SK-MEL-5 (cell line): ENCODE results near the gene HMGCS2. TPM values are rescaled to one million over a fixed set of nuclear protein-coding genes. Genes with fewer than 3 reads are reported as not detected.

ENCODE experiments used
- DNase-seq: peaks from one replicate; pipeline ENCODE4 v3.0.0-alpha.2; 2016; ENCODE audit warnings: low read depth, low spot score
- in situ Hi-C: cut with HindIII; loops from 2 replicates; pipeline ENCODE4 v1.10.0; 2016; ENCODE audit warnings: low sequenced_read_pairs, high pct_unique_total_duplicates, low pct_unique_long_range_greater_than_20kb
- polyA plus RNA-seq, 2 experiments: library from polyadenylated mRNA; depleted of rRNA; stranded (reverse); fragments of >200 nt; gene quantifications; 2 replicates each; pipeline ENCODE4 v1.2.3, GENCODE V29; 2015
- total RNA-seq: library from RNA; depleted of rRNA; stranded (reverse); fragments of >200 nt; shearing (Covaris generic); gene quantifications from 2 replicates; pipeline ENCODE4 v1.2.3, GENCODE V29; 2014; rRNA removed

The HMGCS2 gene
- total RNA-seq, result not detected in 2 replicates
- not detected in 2 replicates for polyA plus RNA-seq (2015; cell fraction: cytosol; rRNA removed)
- polyA plus RNA-seq (2015; cell fraction: nucleus; rRNA removed), result not detected in 2 replicates

- in situ Hi-C loops, result no loop called here
- no peak for DNase-seq
Measured at GRCh38 chr1:119768778-119769177, at the start of gene HMGCS2. Gene HMGCS2 (minus strand): TSS chr1:119768905. CDS start chr1:119768844, 61 bp downstream.

DNA sequence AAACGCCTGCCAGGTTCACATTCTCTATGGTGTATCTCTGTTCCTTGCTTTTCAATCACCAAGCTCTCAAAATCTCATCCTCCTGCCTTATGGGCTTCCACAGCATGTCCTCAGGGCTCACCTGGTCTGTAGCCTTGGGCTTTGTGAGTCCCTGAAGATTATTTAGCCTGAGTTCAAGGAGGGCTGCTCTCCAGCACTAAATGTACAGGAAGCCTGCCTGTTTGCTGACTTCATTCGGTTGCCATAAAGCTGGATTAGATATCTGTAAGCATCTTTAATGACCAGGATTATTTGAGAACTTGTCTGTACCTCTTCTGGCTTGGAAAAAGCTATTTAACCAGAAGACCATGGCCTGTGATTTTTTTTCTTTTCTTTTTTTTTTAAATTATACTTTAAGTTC lies 49.5 kb upstream of the HMGCS2 start:
- DNase-seq, result no peak
- in situ Hi-C loops, result no loop called here

DNA sequence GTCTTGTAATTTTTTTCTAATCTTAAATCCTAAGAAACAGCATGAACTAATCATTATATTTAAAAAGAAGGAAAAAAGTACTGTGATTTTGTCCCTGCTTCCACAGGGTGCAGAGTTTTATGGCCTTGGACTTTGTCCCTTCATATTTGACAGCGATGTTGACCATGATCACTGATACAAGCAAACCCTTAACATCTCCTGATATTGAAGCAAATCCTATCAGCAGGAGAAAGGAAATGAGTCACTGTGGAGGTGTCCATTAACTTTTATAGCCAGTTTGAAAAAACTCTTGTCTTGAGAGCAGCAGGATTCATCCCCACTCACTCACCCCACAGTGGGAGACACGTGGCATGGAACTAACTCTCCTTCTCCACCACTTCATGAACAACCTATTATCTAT lies 47.7 kb upstream of the HMGCS2 start:
- no peak for DNase-seq
- in situ Hi-C loops, result no loop called here

- in situ Hi-C loops, result no loop called here
- DNase-seq, result no peak
Measured at GRCh38 chr1:119815928-119816327, 47.2 kb upstream of the HMGCS2 start.

GRCh38 chr1:119815361-119815760 lies 46.7 kb upstream of the HMGCS2 start:
- in situ Hi-C loops, result no loop called here
- peak; percentile 22 for DNase-seq

DNA sequence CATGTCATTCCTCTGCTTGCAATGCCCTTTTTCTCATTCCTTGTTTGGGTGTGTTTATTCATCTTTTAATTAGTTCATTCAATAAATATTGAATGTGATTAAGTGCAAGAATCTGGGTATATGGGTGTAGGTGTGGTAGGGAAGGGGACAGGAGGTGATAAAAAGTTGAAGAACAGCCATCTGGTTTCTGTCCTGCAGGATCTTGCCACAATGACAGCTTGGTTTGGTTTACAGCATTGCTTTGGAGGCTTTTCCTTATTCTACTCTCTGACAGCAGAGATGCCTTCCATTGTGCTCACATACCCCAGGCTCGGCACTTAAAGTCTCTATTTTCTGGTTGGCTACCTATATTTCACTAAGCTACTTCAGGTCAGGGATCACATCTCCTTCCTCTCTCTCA lies 45.6 kb upstream of the HMGCS2 start:
- in situ Hi-C loops, result no loop called here
- DNase-seq, result no peak

DNA sequence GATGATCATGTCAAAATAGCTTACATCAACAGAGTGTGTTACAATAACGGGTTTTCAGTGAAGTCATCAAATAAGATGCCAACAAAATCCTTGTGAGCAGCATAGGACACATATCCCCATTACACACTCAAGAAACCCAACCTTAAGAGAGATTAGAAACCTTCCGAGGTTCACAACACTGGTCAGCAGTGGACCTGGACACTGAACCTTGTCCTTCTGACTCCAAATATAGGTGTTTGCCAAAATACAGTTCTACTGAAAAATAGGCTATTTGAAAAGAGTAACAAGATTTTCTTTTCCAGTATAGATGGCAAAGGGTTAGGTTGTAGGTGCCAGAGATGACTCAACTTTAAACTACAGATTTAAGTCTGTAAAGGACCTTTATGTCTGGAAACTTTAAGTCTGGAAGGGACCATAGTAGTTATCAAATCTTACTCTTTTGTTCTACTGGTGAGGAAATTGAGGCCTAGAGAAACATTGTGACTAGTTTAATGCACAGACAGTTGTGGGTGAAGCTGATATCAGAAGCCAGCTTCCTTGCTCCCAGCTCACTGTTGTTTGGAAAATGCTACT lies 43.4 kb upstream of the HMGCS2 start:
- in situ Hi-C loops, result no loop called here
- no peak for DNase-seq

DNA sequence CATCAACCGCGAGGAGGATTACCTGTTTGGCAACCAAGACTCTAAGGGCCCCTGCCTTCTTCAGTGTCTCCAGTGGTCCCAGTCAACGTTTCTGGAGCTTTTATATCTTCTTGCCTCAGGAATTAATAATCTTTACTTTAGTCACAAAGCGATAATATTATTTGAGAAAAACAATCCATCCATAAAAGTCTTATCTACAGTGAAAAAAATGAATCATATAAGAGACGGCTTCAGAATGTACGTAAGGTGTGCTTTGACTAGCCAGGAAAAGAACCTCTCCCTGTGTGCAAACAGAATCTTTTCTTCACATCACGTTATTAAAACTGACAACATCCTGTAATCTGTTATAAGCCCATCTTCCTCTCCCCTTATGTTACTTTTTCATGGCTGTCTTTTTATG lies 42.7 kb upstream of the HMGCS2 start, which contains the start of gene REG4:
Gene REG4 (minus strand): TSS at position 74 of the 400 bp plus-strand sequence. CDS start 2,691 bp downstream, outside the sequence.
- DNase-seq, result no peak
- in situ Hi-C loops, result no loop called here

- DNase-seq, result peak; percentile 80
- in situ Hi-C loops, result no loop called here
Measured at GRCh38 chr1:119808972-119809550, 40.4 kb upstream of the HMGCS2 start.

- no peak for DNase-seq
- in situ Hi-C loops, result no loop called here
Measured at GRCh38 chr1:119808491-119808890, 39.8 kb upstream of the HMGCS2 start.

DNA sequence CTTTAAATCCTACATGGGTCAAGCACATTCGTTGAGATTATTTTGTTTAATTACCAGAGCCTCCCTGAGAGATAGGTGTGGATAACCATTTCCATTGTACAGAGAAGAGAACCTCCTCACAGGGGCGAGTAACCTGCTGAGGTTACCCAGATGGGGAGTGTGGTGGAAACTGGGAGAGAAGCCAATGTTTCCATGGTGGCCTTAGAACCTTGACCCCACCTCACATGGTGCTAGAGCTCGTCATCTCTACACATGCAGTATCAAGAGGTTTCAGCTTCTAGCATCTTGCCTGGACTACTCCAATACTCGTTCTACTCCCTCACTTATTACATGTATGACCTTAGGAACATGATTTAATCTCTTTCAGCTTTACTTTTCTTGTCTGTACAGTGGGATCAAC lies 37.8 kb upstream of the HMGCS2 start:
- no peak for DNase-seq
- in situ Hi-C loops, result no loop called here

- in situ Hi-C loops, result no loop called here
- DNase-seq, result no peak
Measured at GRCh38 chr1:119805746-119806145, 37.0 kb upstream of the HMGCS2 start.

DNA sequence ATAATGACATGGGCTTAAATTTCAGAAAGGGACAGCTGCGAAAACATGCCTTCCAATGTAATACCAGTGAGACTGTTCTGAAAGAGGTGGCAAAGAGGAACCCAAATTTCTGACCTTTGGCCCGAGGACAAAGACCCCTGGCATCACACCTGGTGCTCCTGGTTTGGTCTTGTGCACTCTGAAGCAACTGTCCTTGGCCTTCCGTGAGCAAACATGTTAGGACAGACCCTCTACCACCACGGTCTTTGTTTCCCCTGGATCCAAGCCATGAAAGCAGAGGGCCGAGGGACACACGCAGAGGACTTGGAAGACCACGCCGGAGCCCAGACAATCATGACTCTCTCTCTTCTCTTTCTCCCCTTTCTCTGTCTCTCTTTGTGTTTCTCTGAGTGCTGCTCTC lies 36.5 kb upstream of the HMGCS2 start:
- no peak for DNase-seq
- in situ Hi-C loops, result no loop called here

GRCh38 chr1:119799599-119800177 lies 31.0 kb upstream of the HMGCS2 start:
- no peak for DNase-seq
- in situ Hi-C loops, result no loop called here

- in situ Hi-C loops, result no loop called here
- no peak for DNase-seq
Measured at GRCh38 chr1:119799003-119799402, 30.3 kb upstream of the HMGCS2 start.

- in situ Hi-C loops, result no loop called here
- DNase-seq, result no peak
Measured at GRCh38 chr1:119797606-119798005, 28.9 kb upstream of the HMGCS2 start.

GRCh38 chr1:119797162-119797561 lies 28.5 kb upstream of the HMGCS2 start:
- no peak for DNase-seq
- in situ Hi-C loops, result no loop called here

- no peak for DNase-seq
- in situ Hi-C loops, result no loop called here
Measured at GRCh38 chr1:119795261-119796200, 26.8 kb upstream of the HMGCS2 start.
